PC-3 (cell line): ENCODE data around the gene TAF6. TPM values are rescaled to one million over a fixed set of nuclear protein-coding genes. Genes with fewer than 3 reads are reported as not detected.
A peak's percentile ranks its signal among the peaks of the same experiment; 100 is the strongest.

Experiments used
- ATAC-seq: fragments of 200-7000 bp; cut with Tn5 transposase; 2 replicates; pipeline ENCODE4 v1.9.1; 2020; ENCODE audit warnings: mild to moderate bottlenecking, moderate library complexity
- BruUV-seq: library from RNA; stranded (reverse); fragments of 400-500 nt; replicated peaks from 2 replicates; lab custom pipeline; 2021; lab: Mats Ljungman, UMichigan
- CTCF ChIA-PET: fragments of 300-600 bp; sonication (Branson Sonifier 250); formaldehyde crosslinking; loops from one replicate; lab custom pipeline; 2022; ENCODE audit warnings: antibody characterized with exemption; lab: Charles Lee
- POLR2A ChIA-PET: fragments of 300-600 bp; sonication (Branson Sonifier 250); formaldehyde crosslinking; loops from one replicate; lab custom pipeline; 2022; ENCODE audit warnings: antibody characterized with exemption; ENCODE audit not compliant: unreplicated experiment; lab: Charles Lee
- DNase-seq: peaks from one replicate; pipeline ENCODE4 v3.0.0-alpha.2; 2015
- H2AFZ ChIP-seq: fragments of 300-600 bp; sonication (generic); 2 replicates; pipeline ENCODE4 v1.6.0; 2016; ENCODE audit warnings: antibody characterized with exemption, low read length
- H3F3A ChIP-seq: fragments of 300-600 bp; sonication (generic); one replicate; pipeline ENCODE4 v1.6.0; 2017; ENCODE audit warnings: antibody characterized with exemption, low read length, control low read depth, mild to moderate bottlenecking; ENCODE audit not compliant: unreplicated experiment
- H3K27ac ChIP-seq: fragments of 300-600 bp; sonication (generic); 2 replicates; pipeline ENCODE4 v1.5.1; 2016; ENCODE audit warnings: mild to moderate bottlenecking, low read length
- H3K27me3 ChIP-seq: fragments of 300-600 bp; sonication (generic); 2 replicates; pipeline ENCODE4 v1.6.1; 2016; ENCODE audit warnings: low read length, mixed read lengths
- H3K36me3 ChIP-seq: fragments of 300-600 bp; sonication (generic); 2 replicates; pipeline ENCODE4 v1.6.1; 2016; ENCODE audit warnings: low read depth, mixed run types, low read length, mixed read lengths
- H3K4me1 ChIP-seq: fragments of 300-600 bp; sonication (generic); 2 replicates; pipeline ENCODE4 v1.5.1; 2016; ENCODE audit warnings: low read length; ENCODE audit not compliant: insufficient read depth
- H3K4me2 ChIP-seq: fragments of 300-600 bp; sonication (generic); 2 replicates; pipeline ENCODE4 v1.6.0; 2016; ENCODE audit warnings: low read length
- H3K4me3 ChIP-seq: fragments of 300-600 bp; sonication (generic); 2 replicates; pipeline ENCODE4 v1.5.1; 2016; ENCODE audit warnings: mild to moderate bottlenecking, low read length, mixed read lengths
- H3K79me2 ChIP-seq: fragments of 300-600 bp; sonication (generic); 2 replicates; pipeline ENCODE4 v1.6.1; 2017; ENCODE audit warnings: low read length, mixed read lengths
- H3K9ac ChIP-seq: fragments of 300-600 bp; sonication (generic); 2 replicates; pipeline ENCODE4 v1.6.0; 2016; ENCODE audit warnings: mild to moderate bottlenecking, low read length
- H3K9me2 ChIP-seq: fragments of 300-600 bp; sonication (generic); replicated peaks from 2 replicates; pipeline ENCODE4 v1.6.1; 2016; ENCODE audit warnings: mixed run types, low read length, mixed read lengths
- H3K9me3 ChIP-seq: fragments of 300-600 bp; sonication (generic); 2 replicates; pipeline ENCODE4 v1.6.1; 2016; ENCODE audit warnings: low read length, mixed read lengths
- H4K20me1 ChIP-seq: fragments of 300-600 bp; sonication (generic); 2 replicates; pipeline ENCODE4 v1.6.1; 2016; ENCODE audit warnings: low read length, mixed read lengths
- CTCF ChIP-seq: fragments of 300-600 bp; sonication (generic); conservative IDR thresholded peaks from 2 replicates; pipeline ENCODE4 v1.5.1; 2017; ENCODE audit warnings: antibody characterized with exemption, low read depth, mild to moderate bottlenecking, low read length
- EZH2 ChIP-seq: fragments of 300-600 bp; sonication (generic); IDR thresholded peaks from one replicate; pipeline ENCODE4 v1.6.1; 2017; ENCODE audit warnings: antibody characterized with exemption, mild to moderate bottlenecking, low read length; ENCODE audit not compliant: unreplicated experiment
- EZH2phosphoT487 ChIP-seq: fragments of 300-600 bp; sonication (generic); IDR thresholded peaks from 2 replicates; pipeline ENCODE4 v1.6.1; 2018; ENCODE audit warnings: mild to moderate bottlenecking, antibody characterized with exemption, low read length, borderline replicate concordance
- intact Hi-C: fragments of 100-400 bp; cut with micrococcal nuclease; formaldehyde crosslinking; loops from 2 replicates; pipeline ENCODE4 v1.9.0; 2023
- total RNA-seq: library from RNA; depleted of rRNA; stranded (reverse); fragments of >200 nt; gene quantifications from 2 replicates; pipeline ENCODE4 v1.2.3, GENCODE V29; 2014

Gene TAF6
- total RNA-seq, 1 experiment from 2014 or later, result 58.6 TPM

- Histone ChIP-seq H3K4me1 (peaks cover 16% of the 10 kb centered on the region; the same call in 1 of the 2 replicates), H3K9me3 (no peaks in the 10 kb centered on the region), H3K27ac (no peak overlapping the region), H3K27me3 (no peaks in the 10 kb centered on the region), H2AFZ (no peak overlapping the region), H4K20me1 (no peaks in the 10 kb centered on the region), H3K4me2 (no peak overlapping the region), H3K9ac (no peak overlapping the region), H3K36me3 (no peaks in the 10 kb centered on the region), H3F3A (no peaks in the 10 kb centered on the region), H3K9me2 (no peaks in the 10 kb centered on the region), H3K4me3 (no peak overlapping the region), H3K79me2 (peaks cover 2% of the 10 kb centered on the region; the same call in 1 of the 2 replicates)
- no TSS peak for BruUV-seq
- DNase-seq (no peak), ATAC-seq (no peak)
- intact Hi-C loops, result loop anchor here (2.0 kb wide), 1 partner anchor 13 kb away; the partner anchor contains the start of genes GPC2 and STAG3
- ChIA-PET CTCF (no interaction called here), POLR2A (no interaction called here)
- TF ChIP-seq CTCF (no peak), EZH2phosphoT487 (no peak), EZH2 (no peak)
Measured at GRCh38 chr7:100163871-100164270, 44.7 kb upstream of the TAF6 start.

- no peak for TF ChIP-seq CTCF
- H3K4me2 ChIP-seq, result peak overlapping the region; percentile 13
- no TSS peak for BruUV-seq
- no peaks in the 10 kb centered on the region for H3K9me2 ChIP-seq
- intact Hi-C loops, result loop anchor here (2.0 kb wide), 1 partner anchor 14 kb away; the partner anchor contains the start of genes GPC2 and STAG3
- no peaks in the 10 kb centered on the region for H3F3A ChIP-seq
- no peak overlapping the region for H3K27ac ChIP-seq
- no peak overlapping the region for H3K4me3 ChIP-seq
- no peaks in the 10 kb centered on the region for H4K20me1 ChIP-seq
- H3K9ac ChIP-seq, result no peak overlapping the region
- peak; percentile 66 for DNase-seq
- peaks cover 10% of the 10 kb centered on the region; the same call in 1 of the 2 replicates for H3K79me2 ChIP-seq
- CTCF ChIA-PET, result interaction anchor here (0.7 kb wide), 1 partner anchor 30 kb away, joined by 7 read pairs; no protein-coding TSS in a partner anchor
- POLR2A ChIA-PET, result no interaction called here
- no peaks in the 10 kb centered on the region for H3K9me3 ChIP-seq
- H3K27me3 ChIP-seq, result no peaks in the 10 kb centered on the region
- ATAC-seq, result peak; percentile 64
- peak overlapping the region; percentile 40; the same call in 1 of the 2 replicates for H2AFZ ChIP-seq
- H3K4me1 ChIP-seq, result peaks cover 17% of the 10 kb centered on the region; the same call in 1 of the 2 replicates
- H3K36me3 ChIP-seq, result no peaks in the 10 kb centered on the region
Measured at GRCh38 chr7:100163006-100163531, 43.9 kb upstream of the TAF6 start.

- Histone ChIP-seq H3K79me2 (peaks cover 32% of the 10 kb centered on the region), H4K20me1 (peaks cover 6% of the 10 kb centered on the region; the same call in 1 of the 2 replicates), H3K9ac (no peak overlapping the region), H3K27me3 (no peaks in the 10 kb centered on the region), H3K9me3 (no peaks in the 10 kb centered on the region), H3K36me3 (peaks cover 10% of the 10 kb centered on the region; the same call in 1 of the 2 replicates), H3K9me2 (no peaks in the 10 kb centered on the region), H3F3A (no peaks in the 10 kb centered on the region), H3K4me2 (no peak overlapping the region), H3K4me3 (no peak overlapping the region), H3K4me1 (peaks cover 22% of the 10 kb centered on the region), H2AFZ (no peak overlapping the region), H3K27ac (no peak overlapping the region)
- CTCF ChIA-PET, result no interaction called here
- DNase-seq (no peak), ATAC-seq (no peak)
- no TSS peak for BruUV-seq
- POLR2A ChIA-PET, result no interaction called here
- intact Hi-C loops, result no loop called here
- TF ChIP-seq EZH2 (no peak), EZH2phosphoT487 (no peak), CTCF (no peak)
Measured at GRCh38 chr7:100160067-100160466, 40.9 kb upstream of the TAF6 start.
